Muscle layer of colon (tissue), 2 donors: ENCODE data around the gene ASB15.

Source experiments
- H3K27ac ChIP-seq: one replicate; pipeline ENCODE4 v1.7.0; 2013; ENCODE audit warnings: low read depth, mild to moderate bottlenecking, low read length, moderate library complexity
- H3K27me3 ChIP-seq, 2 donors: one replicate each; pipeline ENCODE4 v1.7.0; 2013; ENCODE audit warnings: low read length in 2 of 2, mild to moderate bottlenecking in 2 of 2; ENCODE audit not compliant: insufficient read depth in 2 of 2, control insufficient read depth in 1 of 2
- H3K36me3 ChIP-seq: one replicate; pipeline ENCODE4 v1.7.0; 2013; ENCODE audit warnings: mild to moderate bottlenecking, low read length; ENCODE audit not compliant: insufficient read depth
- H3K4me1 ChIP-seq: one replicate; pipeline ENCODE4 v1.7.0; 2013; ENCODE audit warnings: mild to moderate bottlenecking, low read length; ENCODE audit not compliant: insufficient read depth
- H3K4me3 ChIP-seq, 2 donors: one replicate each; pipeline ENCODE4 v1.7.0; 2013; ENCODE audit warnings: low read length in 2 of 2, low read depth in 1 of 2, mild to moderate bottlenecking in 1 of 2, moderate library complexity in 1 of 2
- H3K9ac ChIP-seq: one replicate; pipeline ENCODE4 v1.7.0; 2013; ENCODE audit warnings: low read length
- H3K9me3 ChIP-seq: one replicate; pipeline ENCODE4 v1.7.0; 2013; ENCODE audit warnings: mild to moderate bottlenecking, low read length
- donor health status: abdominal sarcoma.
- donor health status: Adenocarcinoma of cecum.

The ASB15 gene

GRCh38 chr7:123571187-123571586, 30.4 kb upstream of the ASB15 start:
- H3K36me3 ChIP-seq, result no peaks in the 10 kb centered on the region
- no peaks in the 10 kb centered on the region for H3K4me1 ChIP-seq
- no peaks in the 10 kb centered on the region for H3K27me3 ChIP-seq
- H3K9me3 ChIP-seq, result no peaks in the 10 kb centered on the region
- H3K9ac ChIP-seq, result no peak overlapping the region
- no peak overlapping the region for H3K27ac ChIP-seq
- no peak overlapping the region for H3K4me3 ChIP-seq

- no peak overlapping the region for H3K27ac ChIP-seq
- H3K36me3 ChIP-seq, result no peaks in the 10 kb centered on the region
- H3K4me1 ChIP-seq, result no peaks in the 10 kb centered on the region
- H3K27me3 ChIP-seq, result no peaks in the 10 kb centered on the region
- H3K9me3 ChIP-seq, result no peaks in the 10 kb centered on the region
- no peak overlapping the region for H3K4me3 ChIP-seq
- H3K9ac ChIP-seq, result no peak overlapping the region
Observed at GRCh38 chr7:123571684-123572083, 29.9 kb upstream of the ASB15 start.

GRCh38 chr7:123573341-123573740, 28.3 kb upstream of the ASB15 start:
- H3K9me3 ChIP-seq, result no peaks in the 10 kb centered on the region
- H3K27ac ChIP-seq, result no peak overlapping the region
- H3K9ac ChIP-seq, result no peak overlapping the region
- no peaks in the 10 kb centered on the region for H3K36me3 ChIP-seq
- H3K4me1 ChIP-seq, result no peaks in the 10 kb centered on the region
- H3K4me3 ChIP-seq, result no peak overlapping the region
- no peaks in the 10 kb centered on the region for H3K27me3 ChIP-seq

GRCh38 chr7:123573896-123574467, 27.6 kb upstream of the ASB15 start:
- Histone ChIP-seq H3K4me1 (no peaks in the 10 kb centered on the region), H3K4me3 (no peak overlapping the region), H3K36me3 (no peaks in the 10 kb centered on the region), H3K9me3 (no peaks in the 10 kb centered on the region), H3K9ac (no peak overlapping the region), H3K27ac (no peak overlapping the region), H3K27me3 (no peaks in the 10 kb centered on the region)

GRCh38 chr7:123579416-123579815, 22.2 kb upstream of the ASB15 start:
- H3K4me1 ChIP-seq, result no peaks in the 10 kb centered on the region
- no peaks in the 10 kb centered on the region for H3K9me3 ChIP-seq
- H3K9ac ChIP-seq, result no peak overlapping the region
- H3K27ac ChIP-seq, result no peak overlapping the region
- H3K27me3 ChIP-seq, result no peaks in the 10 kb centered on the region
- no peaks in the 10 kb centered on the region for H3K36me3 ChIP-seq
- H3K4me3 ChIP-seq, result no peak overlapping the region

- Histone ChIP-seq H3K4me3 (no peak overlapping the region), H3K27me3 (no peaks in the 10 kb centered on the region), H3K9me3 (no peaks in the 10 kb centered on the region), H3K4me1 (no peaks in the 10 kb centered on the region), H3K27ac (no peak overlapping the region), H3K36me3 (no peaks in the 10 kb centered on the region), H3K9ac (no peak overlapping the region)
Observed at GRCh38 chr7:123580406-123581161, 21.0 kb upstream of the ASB15 start.

- Histone ChIP-seq H3K36me3 (no peaks in the 10 kb centered on the region), H3K27ac (no peak overlapping the region), H3K9me3 (no peaks in the 10 kb centered on the region), H3K27me3 (no peaks in the 10 kb centered on the region), H3K4me1 (no peaks in the 10 kb centered on the region), H3K4me3 (no peak overlapping the region), H3K9ac (no peak overlapping the region)
Observed at GRCh38 chr7:123581162-123581459, 20.5 kb upstream of the ASB15 start.

GRCh38 chr7:123583821-123584220, 17.8 kb upstream of the ASB15 start:
- no peaks in the 10 kb centered on the region for H3K9me3 ChIP-seq
- H3K27ac ChIP-seq, result no peak overlapping the region
- no peak overlapping the region for H3K4me3 ChIP-seq
- no peaks in the 10 kb centered on the region for H3K4me1 ChIP-seq
- no peaks in the 10 kb centered on the region for H3K36me3 ChIP-seq
- no peak overlapping the region for H3K9ac ChIP-seq
- no peaks in the 10 kb centered on the region for H3K27me3 ChIP-seq

GRCh38 chr7:123588376-123588775, 13.2 kb upstream of the ASB15 start:
- Histone ChIP-seq H3K27me3 (no peaks in the 10 kb centered on the region), H3K27ac (no peak overlapping the region), H3K4me3 (no peak overlapping the region), H3K9me3 (no peaks in the 10 kb centered on the region), H3K4me1 (no peaks in the 10 kb centered on the region), H3K36me3 (no peaks in the 10 kb centered on the region), H3K9ac (no peak overlapping the region)

GRCh38 chr7:123594813-123595241, 6.8 kb upstream of the ASB15 start:
- Histone ChIP-seq H3K27ac (no peak overlapping the region), H3K36me3 (no peaks in the 10 kb centered on the region), H3K9me3 (no peaks in the 10 kb centered on the region), H3K9ac (no peak overlapping the region), H3K4me1 (no peaks in the 10 kb centered on the region), H3K27me3 (no peaks in the 10 kb centered on the region), H3K4me3 (no peak overlapping the region)

- H3K27me3 ChIP-seq, result no peaks in the 10 kb centered on the region
- H3K36me3 ChIP-seq, result no peaks in the 10 kb centered on the region
- no peaks in the 10 kb centered on the region for H3K9me3 ChIP-seq
- H3K4me1 ChIP-seq, result no peaks in the 10 kb centered on the region
- no peak overlapping the region for H3K9ac ChIP-seq
- H3K4me3 ChIP-seq, result no peak overlapping the region
- H3K27ac ChIP-seq, result no peak overlapping the region
Observed at GRCh38 chr7:123598657-123599056, 3.0 kb upstream of the ASB15 start.

- Histone ChIP-seq H3K27ac (no peak overlapping the region), H3K4me3 (no peak overlapping the region)
Observed at GRCh38 chr7:123599766-123600165, 1.9 kb upstream of the ASB15 start.

More at GRCh38 chr7:123599766-123600165, 1.9 kb upstream of the ASB15 start:
- Histone ChIP-seq H3K9ac (no peak overlapping the region), H3K9me3 (no peaks in the 10 kb centered on the region), H3K27me3 (no peaks in the 10 kb centered on the region), H3K4me1 (no peaks in the 10 kb centered on the region), H3K36me3 (no peaks in the 10 kb centered on the region)
